ENCODE data around the gene MARCKSL1.
"Not testable (repeated sequence)": the region's sequence is repeated elsewhere in the genome, so short reads cannot be mapped to it uniquely, and the experiment has no call there.

MARCKSL1 gene

GRCh38 chr1:32355778-32356177 lies 19.7 kb upstream of the MARCKSL1 start:
- not testable (repeated sequence) for H4K12ac ChIP-seq (ENCODE audit: low read depth, low read length); H3K79me1 ChIP-seq (ENCODE audit: low read length); H3K36me3 ChIP-seq (ENCODE audit: control insufficient read depth in 1 of 2, insufficient read depth in 2 of 2, low read length in 2 of 2); H3K4me1 ChIP-seq (ENCODE audit: control insufficient read depth in 1 of 2, insufficient read depth in 2 of 2, low read length in 2 of 2); H3K4me2 ChIP-seq (ENCODE audit: low read length); H3K23ac ChIP-seq (ENCODE audit: low read length); H2AK5ac ChIP-seq (ENCODE audit: low read length); H3K4ac ChIP-seq (ENCODE audit: low read depth, low read length); H2AFZ ChIP-seq (ENCODE audit: insufficient read depth, low read length, poor library complexity); H3K9ac ChIP-seq (ENCODE audit: low read length); H4K8ac ChIP-seq (ENCODE audit: low read depth, low read length); H4K91ac ChIP-seq (ENCODE audit: low read depth, low read length); H3K27ac ChIP-seq (ENCODE audit: low read depth, low read length); H3K14ac ChIP-seq (ENCODE audit: low read length); H3K79me2 ChIP-seq (ENCODE audit: control insufficient read depth, insufficient read depth, low read length, poor library complexity); H2BK12ac ChIP-seq (ENCODE audit: low read length); H3K9me3 ChIP-seq (ENCODE audit: insufficient read depth, low read depth, low read length); H3K18ac ChIP-seq (ENCODE audit: low read length); DNase-seq; H2BK5ac ChIP-seq (ENCODE audit: low read depth, low read length, poor library complexity); H2BK120ac ChIP-seq (ENCODE audit: insufficient read depth, low read length, poor library complexity); H3K27me3 ChIP-seq (ENCODE audit: insufficient read depth, low read length); H3K4me3 ChIP-seq (ENCODE audit: low read depth, low read length)
- WGBS (ENCODE audit: extremely low coverage, insufficient coverage, insufficient read length) = no CpG with 5 or more reads among the region's 6 CpGs

DNA sequence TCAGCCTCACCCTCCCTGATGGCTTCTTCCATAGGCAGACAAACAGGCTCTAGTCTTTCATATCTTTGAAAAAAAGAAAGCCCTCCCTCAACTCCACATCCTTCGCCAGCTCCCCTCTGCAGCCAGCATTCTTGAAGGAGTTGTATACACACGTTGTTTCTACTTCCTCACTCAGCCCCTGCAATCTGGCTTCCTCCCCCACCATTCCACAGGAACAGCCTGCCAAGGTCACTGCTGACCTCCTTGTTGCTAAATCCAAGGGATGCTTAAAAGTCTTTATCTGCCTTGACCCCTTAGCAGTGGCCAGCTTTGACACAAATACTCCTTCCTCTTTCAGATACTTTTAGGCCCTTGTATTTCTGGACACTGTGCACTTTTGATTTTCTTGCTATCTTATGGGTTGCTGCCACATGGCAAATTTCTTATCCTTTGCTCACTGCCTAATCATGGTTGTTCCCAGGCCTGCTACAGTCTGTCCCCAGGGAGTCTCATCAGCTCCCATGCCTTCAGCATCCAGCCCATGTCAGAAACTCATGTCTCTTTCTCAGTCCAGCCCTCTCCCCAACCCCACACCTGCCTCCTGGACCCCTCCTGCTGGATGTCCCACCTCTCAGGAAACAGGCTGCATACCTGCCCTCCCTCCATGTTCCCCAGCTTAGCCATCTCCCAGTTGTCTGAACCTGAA lies 18.0 kb upstream of the MARCKSL1 start:
- H4K91ac ChIP-seq (ENCODE audit: low read depth, low read length) = no peak overlapping the region
- no peak for DNase-seq
- no CpG with 5 or more reads among the region's 2 CpGs for whole genome bisulfite sequencing (ENCODE audit: extremely low coverage, insufficient coverage, insufficient read length)

GRCh38 chr1:32353431-32353830 lies 17.4 kb upstream of the MARCKSL1 start:
- Histone ChIP-seq H3K9me3 (ENCODE audit: insufficient read depth, low read depth, low read length) (peaks cover 2% of the 10 kb centered on the region), H2BK12ac (ENCODE audit: low read length) (no peak overlapping the region), H2BK5ac (ENCODE audit: low read depth, low read length, poor library complexity) (no peak overlapping the region), H3K27me3 (ENCODE audit: insufficient read depth, low read length) (no peaks in the 10 kb centered on the region), H4K8ac (ENCODE audit: low read depth, low read length) (no peak overlapping the region), H3K79me2 (ENCODE audit: control insufficient read depth, insufficient read depth, low read length, poor library complexity) (peaks cover 5% of the 10 kb centered on the region), H3K79me1 (ENCODE audit: low read length) (peaks cover 9% of the 10 kb centered on the region), H3K23ac (ENCODE audit: low read length) (no peak overlapping the region), H3K36me3 (ENCODE audit: control insufficient read depth in 1 of 2, insufficient read depth in 2 of 2, low read length in 2 of 2) (no peaks in the 10 kb centered on the region), H3K4me2 (ENCODE audit: low read length) (no peak overlapping the region), H2AFZ (ENCODE audit: insufficient read depth, low read length, poor library complexity) (no peak overlapping the region), H3K4me3 (ENCODE audit: low read depth, low read length) (no peak overlapping the region), H4K91ac (ENCODE audit: low read depth, low read length) (no peak overlapping the region), H3K27ac (ENCODE audit: low read depth, low read length) (no peak overlapping the region), H3K9ac (ENCODE audit: low read length) (no peak overlapping the region), H3K14ac (ENCODE audit: low read length) (no peak overlapping the region), H2AK5ac (ENCODE audit: low read length) (no peak overlapping the region), H3K18ac (ENCODE audit: low read length) (no peak overlapping the region), H3K4ac (ENCODE audit: low read depth, low read length) (no peak overlapping the region), H3K4me1 (ENCODE audit: control insufficient read depth in 1 of 2, insufficient read depth in 2 of 2, low read length in 2 of 2) (peaks cover 8 to 16% of the 10 kb centered on the region in 2 experiments), H2BK120ac (ENCODE audit: insufficient read depth, low read length, poor library complexity) (no peak overlapping the region), H4K12ac (ENCODE audit: low read depth, low read length) (no peak overlapping the region)
- DNase-seq = no peak
- no CpG with 5 or more reads among the region's 2 CpGs for WGBS (ENCODE audit: extremely low coverage, insufficient coverage, insufficient read length)

More for the DNA sequence above, 18.0 kb upstream of the MARCKSL1 start:
- no peak overlapping the region for H3K27ac ChIP-seq (ENCODE audit: low read depth, low read length)
- H2AFZ ChIP-seq (ENCODE audit: insufficient read depth, low read length, poor library complexity) = no peak overlapping the region
- no peak overlapping the region for H3K23ac ChIP-seq (ENCODE audit: low read length)
- no peak overlapping the region for H4K8ac ChIP-seq (ENCODE audit: low read depth, low read length)
- H2BK5ac ChIP-seq (ENCODE audit: low read depth, low read length, poor library complexity) = no peak overlapping the region
- no peak overlapping the region for H2AK5ac ChIP-seq (ENCODE audit: low read length)
- peaks cover 2% of the 10 kb centered on the region for H3K9me3 ChIP-seq (ENCODE audit: insufficient read depth, low read depth, low read length)
- H3K27me3 ChIP-seq (ENCODE audit: insufficient read depth, low read length) = no peaks in the 10 kb centered on the region
- peaks cover 7 to 16% of the 10 kb centered on the region in 2 experiments for H3K4me1 ChIP-seq (ENCODE audit: control insufficient read depth in 1 of 2, insufficient read depth in 2 of 2, low read length in 2 of 2)
- no peak overlapping the region for H4K12ac ChIP-seq (ENCODE audit: low read depth, low read length)
- H3K79me1 ChIP-seq (ENCODE audit: low read length) = peaks cover 9% of the 10 kb centered on the region
- no peak overlapping the region for H3K14ac ChIP-seq (ENCODE audit: low read length)
- H3K4ac ChIP-seq (ENCODE audit: low read depth, low read length) = no peak overlapping the region
- H3K4me2 ChIP-seq (ENCODE audit: low read length) = no peak overlapping the region
- no peak overlapping the region for H2BK12ac ChIP-seq (ENCODE audit: low read length)
- no peaks in the 10 kb centered on the region for H3K36me3 ChIP-seq (ENCODE audit: control insufficient read depth in 1 of 2, insufficient read depth in 2 of 2, low read length in 2 of 2)
- no peak overlapping the region for H3K4me3 ChIP-seq (ENCODE audit: low read depth, low read length)
- peaks cover 5% of the 10 kb centered on the region for H3K79me2 ChIP-seq (ENCODE audit: control insufficient read depth, insufficient read depth, low read length, poor library complexity)
- no peak overlapping the region for H3K9ac ChIP-seq (ENCODE audit: low read length)
- H3K18ac ChIP-seq (ENCODE audit: low read length) = no peak overlapping the region
- no peak overlapping the region for H2BK120ac ChIP-seq (ENCODE audit: insufficient read depth, low read length, poor library complexity)

DNA sequence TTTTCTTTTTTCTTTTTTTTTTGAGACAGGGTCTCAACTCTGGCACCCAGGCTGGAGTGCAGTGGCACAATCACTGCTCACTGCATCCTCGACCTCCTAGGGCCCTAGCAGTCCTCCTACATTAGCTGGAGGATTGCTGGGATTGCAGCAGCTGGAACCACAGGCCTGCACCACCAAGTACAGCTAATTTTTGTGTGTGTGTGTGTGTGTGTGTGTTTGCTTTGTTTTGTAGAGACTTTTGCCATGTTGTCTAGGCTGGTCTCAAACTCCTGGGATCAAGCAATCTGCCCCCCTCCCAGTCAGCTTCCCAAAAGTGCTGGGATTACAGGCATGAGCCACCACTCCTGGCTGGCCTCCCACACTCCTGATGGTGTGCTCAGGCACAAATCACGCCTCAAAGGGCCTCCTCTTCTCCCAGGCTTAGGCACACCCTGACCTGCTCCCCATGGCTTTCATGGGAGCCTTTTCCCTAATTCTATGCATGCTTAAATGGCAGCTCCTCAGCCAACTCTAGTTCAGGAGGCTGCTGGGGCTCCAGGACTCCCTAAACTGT lies 16.9 kb upstream of the MARCKSL1 start:
- H3K79me2 ChIP-seq (ENCODE audit: control insufficient read depth, insufficient read depth, low read length, poor library complexity) = peaks cover 5% of the 10 kb centered on the region
- peaks cover 9% of the 10 kb centered on the region for H3K79me1 ChIP-seq (ENCODE audit: low read length)
- no peak overlapping the region for H3K4ac ChIP-seq (ENCODE audit: low read depth, low read length)
- H2BK12ac ChIP-seq (ENCODE audit: low read length) = no peak overlapping the region
- peaks cover 8 to 16% of the 10 kb centered on the region in 2 experiments for H3K4me1 ChIP-seq (ENCODE audit: control insufficient read depth in 1 of 2, insufficient read depth in 2 of 2, low read length in 2 of 2)
- no peak overlapping the region for H3K14ac ChIP-seq (ENCODE audit: low read length)
- H3K4me2 ChIP-seq (ENCODE audit: low read length) = no peak overlapping the region
- H3K9me3 ChIP-seq (ENCODE audit: insufficient read depth, low read depth, low read length) = peaks cover 2% of the 10 kb centered on the region
- no peak overlapping the region for H2BK120ac ChIP-seq (ENCODE audit: insufficient read depth, low read length, poor library complexity)
- no peak overlapping the region for H3K9ac ChIP-seq (ENCODE audit: low read length)
- no peak overlapping the region for H4K12ac ChIP-seq (ENCODE audit: low read depth, low read length)
- WGBS (ENCODE audit: extremely low coverage, insufficient coverage, insufficient read length) = no CpG with 5 or more reads among the region's 2 CpGs
- H3K4me3 ChIP-seq (ENCODE audit: low read depth, low read length) = no peak overlapping the region
- no peak overlapping the region for H4K91ac ChIP-seq (ENCODE audit: low read depth, low read length)
- H2BK5ac ChIP-seq (ENCODE audit: low read depth, low read length, poor library complexity) = no peak overlapping the region
- no peak overlapping the region for H2AFZ ChIP-seq (ENCODE audit: insufficient read depth, low read length, poor library complexity)
- no peak for DNase-seq
- no peak overlapping the region for H2AK5ac ChIP-seq (ENCODE audit: low read length)
- H3K18ac ChIP-seq (ENCODE audit: low read length) = no peak overlapping the region
- H3K23ac ChIP-seq (ENCODE audit: low read length) = no peak overlapping the region
- no peak overlapping the region for H3K27ac ChIP-seq (ENCODE audit: low read depth, low read length)
- no peaks in the 10 kb centered on the region for H3K36me3 ChIP-seq (ENCODE audit: control insufficient read depth in 1 of 2, insufficient read depth in 2 of 2, low read length in 2 of 2)
- H4K8ac ChIP-seq (ENCODE audit: low read depth, low read length) = no peak overlapping the region
- no peaks in the 10 kb centered on the region for H3K27me3 ChIP-seq (ENCODE audit: insufficient read depth, low read length)
